NCI-H2029 (cell line): ENCODE measurements around the gene RNF2.
"Not testable (repeated sequence)": the region's sequence is repeated elsewhere in the genome, so short reads cannot be mapped to it uniquely, and the experiment has no call there.

Experiments used
- DNase-seq: peaks from one replicate; lab custom pipeline; 2025; lab: John Stamatoyannopoulos, UW

The RNF2 gene

GRCh38 chr1:185044981-185045813 lies at the start of gene RNF2:
RNF2 (plus strand) TSS chr1:185045558; CDS start chr1:185087554, 41,996 bp downstream.
- peak; percentile 50 for DNase-seq

- not testable (repeated sequence) for DNase-seq
These were observed 45.4 kb upstream of the RNF2 start for GRCh38 chr1:184999974-185000373.

GRCh38 chr1:185001312-185001880 lies 44.0 kb upstream of the RNF2 start:
- DNase-seq = not testable (repeated sequence)

- DNase-seq = no peak
These were observed 36.5 kb upstream of the RNF2 start for GRCh38 chr1:185008838-185009237.

GRCh38 chr1:185010361-185010760 lies 35.0 kb upstream of the RNF2 start:
- DNase-seq = no peak

- no peak for DNase-seq
These were observed 30.4 kb upstream of the RNF2 start for GRCh38 chr1:185014941-185015340.

- DNase-seq = no peak
These were observed 29.7 kb upstream of the RNF2 start for GRCh38 chr1:185015631-185016030.

GRCh38 chr1:185016880-185017279 lies 28.5 kb upstream of the RNF2 start:
- DNase-seq = no peak

- no peak for DNase-seq
These were observed 28.0 kb upstream of the RNF2 start for GRCh38 chr1:185017338-185017737.

GRCh38 chr1:185017966-185018365 lies 27.4 kb upstream of the RNF2 start:
- no peak for DNase-seq

- DNase-seq = no peak
These were observed 18.0 kb upstream of the RNF2 start for GRCh38 chr1:185027252-185027882.

GRCh38 chr1:185033686-185034085 lies 11.7 kb upstream of the RNF2 start:
- DNase-seq = no peak

- DNase-seq = no peak
These were observed 10.1 kb upstream of the RNF2 start for GRCh38 chr1:185035258-185035657.

- no peak for DNase-seq
These were observed 6.5 kb upstream of the RNF2 start for GRCh38 chr1:185038813-185039376.

- DNase-seq = no peak
These were observed 5.5 kb upstream of the RNF2 start for GRCh38 chr1:185039726-185040407.

- DNase-seq = no peak
These were observed 5.0 kb upstream of the RNF2 start for GRCh38 chr1:185040408-185040735.

GRCh38 chr1:185041742-185042141 lies 3.6 kb upstream of the RNF2 start:
- no peak for DNase-seq

- DNase-seq = no peak
These were observed 2.6 kb upstream of the RNF2 start for GRCh38 chr1:185042737-185043136.

- no peak for DNase-seq
These were observed 971 bp upstream of the RNF2 start for GRCh38 chr1:185044387-185044786.

- DNase-seq = no peak
These were observed 595 bp downstream of the RNF2 start for GRCh38 chr1:185045814-185046492.

GRCh38 chr1:185046668-185047067 lies 1.3 kb downstream of the RNF2 start:
- DNase-seq = no peak

- no peak for DNase-seq
These were observed 4.3 kb downstream of the RNF2 start for GRCh38 chr1:185049670-185050069.
